Keratinocyte (primary cell): ENCODE data around the gene ARHGAP1. TPM values are rescaled to one million over a fixed set of nuclear protein-coding genes. Genes with fewer than 3 reads are reported as not detected.

Source experiments
- DNase-seq: peaks from one replicate; pipeline ENCODE4 v3.0.0-alpha.2; 2011; ENCODE audit warnings: low read depth, missing footprints, low spot score
- FAIRE-seq: peaks from 2 replicates; lab custom pipeline; 2011; peaks lifted over from hg19 to GRCh38; lab: Jason Lieb, UNC
- H2AFZ ChIP-seq: 2 replicates; pipeline ENCODE4 v1.6.0; 2012; ENCODE audit warnings: low read length, control low read depth, inconsistent platforms; ENCODE audit not compliant: control insufficient read depth
- H3K27ac ChIP-seq: 2 replicates; pipeline ENCODE4 v1.5.1; 2011; ENCODE audit warnings: low read length; ENCODE audit not compliant: control insufficient read depth, insufficient read depth
- H3K27me3 ChIP-seq: 3 replicates; pipeline ENCODE4 v1.6.0; 2011; ENCODE audit warnings: low read length; ENCODE audit not compliant: control insufficient read depth, insufficient read depth; ENCODE audit errors: extremely low read depth
- H3K36me3 ChIP-seq, 2 experiments: 2 replicates in 1 of 2; 3 replicates in 1 of 2; pipeline ENCODE4 v1.5.1; 2011; ENCODE audit warnings: low read length in 2 of 2, mild to moderate bottlenecking in 1 of 2; ENCODE audit not compliant: control insufficient read depth in 2 of 2, insufficient read depth in 2 of 2; ENCODE audit errors: extremely low read depth in 1 of 2
- H3K4me1 ChIP-seq: 3 replicates; pipeline ENCODE4 v1.5.1; 2011; ENCODE audit warnings: low read length; ENCODE audit not compliant: control insufficient read depth, insufficient read depth; ENCODE audit errors: extremely low read depth
- H3K4me2 ChIP-seq: 3 replicates; pipeline ENCODE4 v1.6.0; 2011; ENCODE audit warnings: low read depth, low read length; ENCODE audit not compliant: control insufficient read depth, insufficient read depth; ENCODE audit errors: extremely low read depth
- H3K4me3 ChIP-seq, 3 experiments: fragments of 200-600 bp in 1 of 3; sonication (generic) in 1 of 3; 2 replicates in 2 of 3; 3 replicates in 1 of 3; pipeline ENCODE4 v1.5.1; 2011 to 2016; ENCODE audit warnings: low read length in 3 of 3, mild to moderate bottlenecking in 3 of 3, control low read depth in 2 of 3, inconsistent platforms in 1 of 3, low read depth in 1 of 3, mixed read lengths in 1 of 3, mixed run types in 1 of 3, moderate library complexity in 1 of 3; ENCODE audit not compliant: control insufficient read depth in 2 of 3, insufficient read depth in 2 of 3; ENCODE audit errors: extremely low read depth in 1 of 3
- H3K79me2 ChIP-seq: 2 replicates; pipeline ENCODE4 v1.6.0; 2012; ENCODE audit warnings: low read length; ENCODE audit not compliant: control insufficient read depth, insufficient read depth
- H3K9ac ChIP-seq: 3 replicates; pipeline ENCODE4 v1.6.0; 2011; ENCODE audit warnings: low read length; ENCODE audit not compliant: control insufficient read depth, insufficient read depth; ENCODE audit errors: extremely low read depth
- H3K9me1 ChIP-seq: 3 replicates; pipeline ENCODE4 v1.6.0; 2011; ENCODE audit warnings: low read length; ENCODE audit not compliant: control insufficient read depth, insufficient read depth; ENCODE audit errors: extremely low read depth
- H3K9me3 ChIP-seq: 2 replicates; pipeline ENCODE4 v1.5.1; 2012; ENCODE audit warnings: low read depth, low read length; ENCODE audit not compliant: control insufficient read depth
- H4K20me1 ChIP-seq: 3 replicates; pipeline ENCODE4 v1.6.0; 2011; ENCODE audit warnings: low read length; ENCODE audit not compliant: control insufficient read depth, insufficient read depth; ENCODE audit errors: extremely low read depth
- CTCF ChIP-seq, 3 experiments: IDR thresholded peaks in 1 of 3; conservative IDR thresholded peaks in 1 of 3; optimal IDR thresholded peaks in 1 of 3; 2 replicates in 2 of 3; 3 replicates in 1 of 3; pipeline versions ENCODE3 to v1.5.1; 2011; ENCODE audit warnings: low read length in 3 of 3, mild to moderate bottlenecking in 3 of 3, moderate library complexity in 2 of 3, control low read depth in 1 of 3, inconsistent platforms in 1 of 3; ENCODE audit not compliant: insufficient read depth in 2 of 3; ENCODE audit errors: extremely low read depth in 1 of 3
- EZH2 ChIP-seq: IDR thresholded peaks from one replicate; pipeline ENCODE4 v1.6.1; 2012; ENCODE audit warnings: inconsistent platforms, mild to moderate bottlenecking, low read length, moderate library complexity
- dilution Hi-C: fragments of 300-500 bp; cut with MboI; formaldehyde crosslinking; loops from one replicate; pipeline ENCODE4 v1.7.0; 2020; ENCODE audit warnings: low sequenced_read_pairs; ENCODE audit not compliant: extremely low pct_ligation_motif_present
- polyA plus RNA-seq, 5 experiments: library from polyadenylated mRNA; depleted of rRNA in 3 of 5; stranded (reverse) in 3 of 5; stranded (forward) in 1 of 5; unstranded in 1 of 5; fragments of >200 nt; gene quantifications; 1 replicate in 1 of 5; 2 replicates in 3 of 5; 3 replicates in 1 of 5; pipeline versions ENCODE4 v1.2.1 to v1.2.3, GENCODE V29; 2011 to 2012; ENCODE audit warnings: missing spikeins in 2 of 5, low read depth in 1 of 5, low replicate concordance in 1 of 5

ARHGAP1 gene
- polyA plus RNA-seq, 1 donor (not counting 4 experiments of a cell fraction or from before 2014, with no cell fraction given) = 19.5 TPM

GRCh38 chr11:46679241-46680163 lies 20.9 kb downstream of the ARHGAP1 start:
- peaks cover 26% of the 10 kb centered on the region for H3K4me1 ChIP-seq
- no peak for TF ChIP-seq EZH2
- no peak for TF ChIP-seq CTCF (optimal IDR thresholded peaks at IDR 0.05 in 1 of 3, IDR thresholded peaks at IDR 0.05 in 1 of 3, conservative IDR thresholded peaks at IDR 0.05 in 1 of 3; ENCODE audit: extremely low read depth in 1 of 3, insufficient read depth in 2 of 3, low read length in 3 of 3)
- DNase-seq (no peak), FAIRE-seq (no peak)
- H2AFZ ChIP-seq = no peak overlapping the region
- no peaks in the 10 kb centered on the region for H3K27me3 ChIP-seq
- H3K79me2 ChIP-seq = no peaks in the 10 kb centered on the region
- H3K9me1 ChIP-seq = no peaks in the 10 kb centered on the region
- dilution Hi-C loops = no loop called here
- H3K9me3 ChIP-seq = no peaks in the 10 kb centered on the region
- H4K20me1 ChIP-seq = no peaks in the 10 kb centered on the region
- no peak overlapping the region for H3K27ac ChIP-seq
- no peak overlapping the region for H3K4me3 ChIP-seq
- no peak overlapping the region for H3K9ac ChIP-seq
- H3K4me2 ChIP-seq = no peak overlapping the region
- peaks cover 26 to 34% of the 10 kb centered on the region in 2 experiments for H3K36me3 ChIP-seq

GRCh38 chr11:46678741-46679130 lies 21.7 kb downstream of the ARHGAP1 start:
- H4K20me1 ChIP-seq = no peaks in the 10 kb centered on the region
- no peak for TF ChIP-seq CTCF (optimal IDR thresholded peaks at IDR 0.05 in 1 of 3, IDR thresholded peaks at IDR 0.05 in 1 of 3, conservative IDR thresholded peaks at IDR 0.05 in 1 of 3; ENCODE audit: extremely low read depth in 1 of 3, insufficient read depth in 2 of 3, low read length in 3 of 3)
- no peak for DNase-seq
- no peak overlapping the region for H3K4me2 ChIP-seq
- no peaks in the 10 kb centered on the region for H3K79me2 ChIP-seq
- no peak overlapping the region for H2AFZ ChIP-seq
- no peak overlapping the region for H3K9ac ChIP-seq
- no peaks in the 10 kb centered on the region for H3K9me3 ChIP-seq
- FAIRE-seq = no peak
- no peaks in the 10 kb centered on the region for H3K27me3 ChIP-seq
- H3K9me1 ChIP-seq = no peaks in the 10 kb centered on the region
- peaks cover 26 to 34% of the 10 kb centered on the region in 2 experiments for H3K36me3 ChIP-seq
- H3K4me1 ChIP-seq = peaks cover 29% of the 10 kb centered on the region
- no peak overlapping the region for H3K4me3 ChIP-seq
- dilution Hi-C loops = no loop called here
- no peak overlapping the region for H3K27ac ChIP-seq
